ENCODE results near the gene ROPN1. TPM values are rescaled to one million over a fixed set of nuclear protein-coding genes. Genes with fewer than 3 reads are reported as not detected.

Gene ROPN1
- total and polyA plus RNA-seq, 2 experiments from 2014 or later: 0.11 TPM; not detected in 1

- Histone ChIP-seq H3K4me3 (peak overlapping the region; percentile 74), H3K36me3 (ENCODE audit: insufficient read depth) (no peaks in the 10 kb centered on the region), H3K79me2 (replicated peaks; ENCODE audit: insufficient read depth) (no peaks in the 10 kb centered on the region; the same call in 1 of the 2 replicates), H4K20me1 (replicated peaks; ENCODE audit: insufficient read depth) (peaks cover 9% of the 10 kb centered on the region), H3F3A (replicated peaks; ENCODE audit: low read depth) (no peaks in the 10 kb centered on the region), H3K27ac (ENCODE audit: low read depth) (no peak overlapping the region), H3K27me3 (ENCODE audit: insufficient read depth) (peaks cover 73% of the 10 kb centered on the region), H3K4me1 (ENCODE audit: insufficient read depth) (peaks cover 13% of the 10 kb centered on the region), H3K9me2 (ENCODE audit: insufficient read depth) (no peaks in the 10 kb centered on the region), H2AFZ (peak overlapping the region; percentile 98), H3K4me2 (peak overlapping the region; percentile 92)
- DNase-seq (ENCODE audit: low spot score) (peak; percentile 54), ATAC-seq (peak; percentile 15)
- Mint-ChIP-seq H3K27ac (no peak overlapping the region), H3K4me3 (peak overlapping the region; percentile 83), H3K27me3 (ENCODE audit: insufficient read depth, low read depth, poor library complexity) (peaks cover 37% of the 10 kb centered on the region), H3K36me3 (ENCODE audit: low read depth) (no peaks in the 10 kb centered on the region; the same call in 2 of the 3 replicates), H3K9me3 (no peaks in the 10 kb centered on the region; the same call in 2 of the 3 replicates), H3K4me1 (peaks cover 12% of the 10 kb centered on the region)
- TF ChIP-seq ETS1 (IDR thresholded peaks at IDR 0.05) (no peak), POLR2AphosphoS5 (IDR thresholded peaks at IDR 0.05; ENCODE audit: low read depth) (peak; percentile 23; the same call in 1 of the 2 replicates)
Observed at GRCh38 chr3:124032311-124032880, 40.5 kb upstream of the ROPN1 start.

- Mint-ChIP-seq H3K4me1 (peaks cover 3% of the 10 kb centered on the region; the same call in 1 of the 3 replicates), H3K4me3 (no peak overlapping the region), H3K9me3 (no peaks in the 10 kb centered on the region), H3K36me3 (ENCODE audit: low read depth) (no peaks in the 10 kb centered on the region), H3K27ac (no peak overlapping the region), H3K27me3 (ENCODE audit: insufficient read depth, low read depth, poor library complexity) (peaks cover 5% of the 10 kb centered on the region)
- peak overlapping the region; percentile 76 for H3K4me2 ChIP-seq
- no peaks in the 10 kb centered on the region for H3K9me2 ChIP-seq (ENCODE audit: insufficient read depth)
- H4K20me1 ChIP-seq (replicated peaks; ENCODE audit: insufficient read depth): no peaks in the 10 kb centered on the region; the same call in 1 of the 2 replicates
- H3K79me2 ChIP-seq (replicated peaks; ENCODE audit: insufficient read depth): no peaks in the 10 kb centered on the region
- peak overlapping the region; percentile 55; the same call in 1 of the 2 replicates for H3K4me3 ChIP-seq
- no peak for DNase-seq (ENCODE audit: low spot score)
- peaks cover 10% of the 10 kb centered on the region; the same call in 1 of the 2 replicates for H3K4me1 ChIP-seq (ENCODE audit: insufficient read depth)
- peak overlapping the region; percentile 98 for H2AFZ ChIP-seq
- no peaks in the 10 kb centered on the region for H3F3A ChIP-seq (replicated peaks; ENCODE audit: low read depth)
- no peak for ATAC-seq
- no peak overlapping the region for H3K27ac ChIP-seq (ENCODE audit: low read depth)
- H3K36me3 ChIP-seq (ENCODE audit: insufficient read depth): no peaks in the 10 kb centered on the region
- H3K27me3 ChIP-seq (ENCODE audit: insufficient read depth): peaks cover 33% of the 10 kb centered on the region
- TF ChIP-seq JUNB (IDR thresholded peaks at IDR 0.05; ENCODE audit: unreplicated experiment): no peak
- TF ChIP-seq CTCF (conservative IDR thresholded peaks at IDR 0.05; ENCODE audit: low read depth in 2 of 2): no peak
- no peak for TF ChIP-seq EZH2 (IDR thresholded peaks at IDR 0.05; ENCODE audit: low read depth, unreplicated experiment)
- TF ChIP-seq EZH2phosphoT487 (IDR thresholded peaks at IDR 0.05; ENCODE audit: unreplicated experiment): no peak
- no peak for TF ChIP-seq STAT1 (IDR thresholded peaks at IDR 0.05; ENCODE audit: unreplicated experiment)
- TF ChIP-seq ZNF462 (CRISPR knock-in tag; IDR thresholded peaks at IDR 0.05): no peak
- TF ChIP-seq ZNF331 (CRISPR knock-in tag; IDR thresholded peaks at IDR 0.05; ENCODE audit: low read depth): no peak
Observed at GRCh38 chr3:124026516-124026915, 34.6 kb upstream of the ROPN1 start.

Data from GM23338 (cell line).